HCT116 (cell line): ENCODE data around the gene NLRP6.

ENCODE experiments used
- FOSL1 ChIP-seq: IDR thresholded peaks from 2 replicates; pipeline ENCODE4 v1.6.1; 2012; ENCODE audit warnings: low read depth
- MAX ChIP-seq: IDR thresholded peaks from 2 replicates; pipeline ENCODE4 v1.6.1; 2012
- POLR2A ChIP-seq: IDR thresholded peaks from 2 replicates; pipeline ENCODE4 v1.7.0; 2011; ENCODE audit warnings: borderline replicate concordance; ENCODE audit not compliant: insufficient read depth, insufficient read length; ENCODE audit errors: extremely low read depth
- POLR2AphosphoS5 ChIP-seq: IDR thresholded peaks from 2 replicates; pipeline ENCODE4 v1.6.1; 2011; ENCODE audit warnings: mild to moderate bottlenecking, low read depth, low read length, moderate library complexity
- REST ChIP-seq: IDR thresholded peaks from 2 replicates; pipeline ENCODE4 v1.6.1; 2012; ENCODE audit warnings: low read depth
- SP1 ChIP-seq: IDR thresholded peaks from 2 replicates; pipeline ENCODE4 v1.6.1; 2012; ENCODE audit warnings: low read depth
- TCF7L2 ChIP-seq: IDR thresholded peaks from 2 replicates; pipeline ENCODE4 v1.7.0; 2011; ENCODE audit warnings: borderline replicate concordance, inconsistent platforms; ENCODE audit not compliant: insufficient read depth, insufficient read length; ENCODE audit errors: extremely low read depth
- TF ChIP-seq, protein P1 (sequence below), 3 experiments: fragments of 200-600 bp in 1 of 3; sonication (generic) in 1 of 3; IDR thresholded peaks in 2 of 3; conservative IDR thresholded peaks in 1 of 3; 2 replicates each; pipeline ENCODE4 v1.5.1; 2012 to 2017; ENCODE audit warnings: low read depth in 2 of 3, low read length in 2 of 3, antibody characterized with exemption in 1 of 3, borderline replicate concordance in 1 of 3, control low read depth in 1 of 3, mild to moderate bottlenecking in 1 of 3, mixed read lengths in 1 of 3, mixed run types in 1 of 3, moderate library complexity in 1 of 3; ENCODE audit not compliant: insufficient read depth in 1 of 3
- TF ChIP-seq, protein P2 (sequence below): IDR thresholded peaks from 2 replicates; pipeline ENCODE4 v1.6.1; 2011; ENCODE audit warnings: mild to moderate bottlenecking, low read length, moderate library complexity; ENCODE audit not compliant: insufficient replicate concordance; ENCODE audit errors: extremely low read depth

GRCh38 chr11:259413-259812, 18.8 kb upstream of the NLRP6 start:
- TF ChIP-seq, protein P1, sequence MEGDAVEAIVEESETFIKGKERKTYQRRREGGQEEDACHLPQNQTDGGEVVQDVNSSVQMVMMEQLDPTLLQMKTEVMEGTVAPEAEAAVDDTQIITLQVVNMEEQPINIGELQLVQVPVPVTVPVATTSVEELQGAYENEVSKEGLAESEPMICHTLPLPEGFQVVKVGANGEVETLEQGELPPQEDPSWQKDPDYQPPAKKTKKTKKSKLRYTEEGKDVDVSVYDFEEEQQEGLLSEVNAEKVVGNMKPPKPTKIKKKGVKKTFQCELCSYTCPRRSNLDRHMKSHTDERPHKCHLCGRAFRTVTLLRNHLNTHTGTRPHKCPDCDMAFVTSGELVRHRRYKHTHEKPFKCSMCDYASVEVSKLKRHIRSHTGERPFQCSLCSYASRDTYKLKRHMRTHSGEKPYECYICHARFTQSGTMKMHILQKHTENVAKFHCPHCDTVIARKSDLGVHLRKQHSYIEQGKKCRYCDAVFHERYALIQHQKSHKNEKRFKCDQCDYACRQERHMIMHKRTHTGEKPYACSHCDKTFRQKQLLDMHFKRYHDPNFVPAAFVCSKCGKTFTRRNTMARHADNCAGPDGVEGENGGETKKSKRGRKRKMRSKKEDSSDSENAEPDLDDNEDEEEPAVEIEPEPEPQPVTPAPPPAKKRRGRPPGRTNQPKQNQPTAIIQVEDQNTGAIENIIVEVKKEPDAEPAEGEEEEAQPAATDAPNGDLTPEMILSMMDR (IDR thresholded peaks at IDR 0.05 in 2 of 3, conservative IDR thresholded peaks at IDR 0.05 in 1 of 3; ENCODE audit: borderline replicate concordance in 1 of 3, insufficient read depth in 1 of 3, low read depth in 2 of 3, low read length in 2 of 3), result no peak
- no peak for TF ChIP-seq TCF7L2
- TF ChIP-seq MAX, result no peak
- TF ChIP-seq, protein P2, sequence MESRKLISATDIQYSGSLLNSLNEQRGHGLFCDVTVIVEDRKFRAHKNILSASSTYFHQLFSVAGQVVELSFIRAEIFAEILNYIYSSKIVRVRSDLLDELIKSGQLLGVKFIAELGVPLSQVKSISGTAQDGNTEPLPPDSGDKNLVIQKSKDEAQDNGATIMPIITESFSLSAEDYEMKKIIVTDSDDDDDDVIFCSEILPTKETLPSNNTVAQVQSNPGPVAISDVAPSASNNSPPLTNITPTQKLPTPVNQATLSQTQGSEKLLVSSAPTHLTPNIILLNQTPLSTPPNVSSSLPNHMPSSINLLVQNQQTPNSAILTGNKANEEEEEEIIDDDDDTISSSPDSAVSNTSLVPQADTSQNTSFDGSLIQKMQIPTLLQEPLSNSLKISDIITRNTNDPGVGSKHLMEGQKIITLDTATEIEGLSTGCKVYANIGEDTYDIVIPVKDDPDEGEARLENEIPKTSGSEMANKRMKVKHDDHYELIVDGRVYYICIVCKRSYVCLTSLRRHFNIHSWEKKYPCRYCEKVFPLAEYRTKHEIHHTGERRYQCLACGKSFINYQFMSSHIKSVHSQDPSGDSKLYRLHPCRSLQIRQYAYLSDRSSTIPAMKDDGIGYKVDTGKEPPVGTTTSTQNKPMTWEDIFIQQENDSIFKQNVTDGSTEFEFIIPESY, result no peak
- TF ChIP-seq REST, result no peak
- TF ChIP-seq SP1, result no peak
- TF ChIP-seq POLR2A, result no peak
- TF ChIP-seq FOSL1, result no peak
- TF ChIP-seq POLR2AphosphoS5, result no peak
